ENCODE results near the gene MPZL2. TPM values are rescaled to one million over a fixed set of nuclear protein-coding genes. Genes with fewer than 3 reads are reported as not detected.

Gene MPZL2
- total RNA-seq, 1 donor, result 0.36 TPM

DNA sequence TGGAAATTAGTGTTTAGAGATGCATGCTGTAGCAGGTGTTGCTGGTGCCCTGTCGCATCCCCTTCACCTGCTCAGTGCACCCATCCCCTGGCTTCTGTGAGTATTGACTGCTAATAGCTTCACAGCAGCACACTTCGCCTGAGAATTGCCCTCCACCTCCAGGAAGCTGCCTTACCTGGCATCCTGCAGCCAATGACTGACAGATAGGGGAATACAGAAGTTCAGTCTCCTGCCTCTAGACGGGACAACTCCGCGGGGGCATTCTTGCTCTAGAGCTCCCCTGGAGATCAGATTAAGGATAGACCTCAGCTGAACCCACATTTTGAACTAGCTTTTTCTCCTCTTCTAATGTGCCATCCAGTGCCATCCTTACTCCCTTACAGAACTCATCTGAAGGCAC lies 31.1 kb upstream of the MPZL2 start:
- no peak overlapping the region for H3K4me3 ChIP-seq (ENCODE audit: low read depth, low read length)
- DNase-seq (ENCODE audit: low read depth), result no peak
- TF ChIP-seq, protein P1, sequence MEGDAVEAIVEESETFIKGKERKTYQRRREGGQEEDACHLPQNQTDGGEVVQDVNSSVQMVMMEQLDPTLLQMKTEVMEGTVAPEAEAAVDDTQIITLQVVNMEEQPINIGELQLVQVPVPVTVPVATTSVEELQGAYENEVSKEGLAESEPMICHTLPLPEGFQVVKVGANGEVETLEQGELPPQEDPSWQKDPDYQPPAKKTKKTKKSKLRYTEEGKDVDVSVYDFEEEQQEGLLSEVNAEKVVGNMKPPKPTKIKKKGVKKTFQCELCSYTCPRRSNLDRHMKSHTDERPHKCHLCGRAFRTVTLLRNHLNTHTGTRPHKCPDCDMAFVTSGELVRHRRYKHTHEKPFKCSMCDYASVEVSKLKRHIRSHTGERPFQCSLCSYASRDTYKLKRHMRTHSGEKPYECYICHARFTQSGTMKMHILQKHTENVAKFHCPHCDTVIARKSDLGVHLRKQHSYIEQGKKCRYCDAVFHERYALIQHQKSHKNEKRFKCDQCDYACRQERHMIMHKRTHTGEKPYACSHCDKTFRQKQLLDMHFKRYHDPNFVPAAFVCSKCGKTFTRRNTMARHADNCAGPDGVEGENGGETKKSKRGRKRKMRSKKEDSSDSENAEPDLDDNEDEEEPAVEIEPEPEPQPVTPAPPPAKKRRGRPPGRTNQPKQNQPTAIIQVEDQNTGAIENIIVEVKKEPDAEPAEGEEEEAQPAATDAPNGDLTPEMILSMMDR (IDR thresholded peaks at IDR 0.05; ENCODE audit: insufficient read depth, low read length), result no peak

DNA sequence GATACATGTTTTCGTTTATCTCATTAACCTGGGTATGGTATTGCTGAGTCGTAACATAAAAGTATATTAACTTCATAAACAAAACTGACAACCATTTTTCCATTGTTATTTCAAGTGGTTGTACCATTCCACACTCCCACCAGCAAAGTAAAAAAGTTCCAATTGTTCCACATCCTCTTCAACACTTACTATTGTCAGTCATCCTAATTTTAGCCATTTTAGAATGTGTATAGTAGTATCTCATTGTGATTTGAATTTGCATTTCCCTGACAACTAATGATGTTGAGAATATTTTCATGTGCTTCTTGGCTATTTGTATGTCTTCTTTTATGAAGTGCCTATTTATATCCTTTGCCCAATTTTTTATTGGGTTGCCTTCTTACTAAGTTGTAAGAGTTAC lies 30.0 kb upstream of the MPZL2 start:
- H3K4me3 ChIP-seq (ENCODE audit: low read depth, low read length), result no peak overlapping the region
- TF ChIP-seq, protein P1 (IDR thresholded peaks at IDR 0.05; ENCODE audit: insufficient read depth, low read length), result no peak
- no peak for DNase-seq (ENCODE audit: low read depth)

DNA sequence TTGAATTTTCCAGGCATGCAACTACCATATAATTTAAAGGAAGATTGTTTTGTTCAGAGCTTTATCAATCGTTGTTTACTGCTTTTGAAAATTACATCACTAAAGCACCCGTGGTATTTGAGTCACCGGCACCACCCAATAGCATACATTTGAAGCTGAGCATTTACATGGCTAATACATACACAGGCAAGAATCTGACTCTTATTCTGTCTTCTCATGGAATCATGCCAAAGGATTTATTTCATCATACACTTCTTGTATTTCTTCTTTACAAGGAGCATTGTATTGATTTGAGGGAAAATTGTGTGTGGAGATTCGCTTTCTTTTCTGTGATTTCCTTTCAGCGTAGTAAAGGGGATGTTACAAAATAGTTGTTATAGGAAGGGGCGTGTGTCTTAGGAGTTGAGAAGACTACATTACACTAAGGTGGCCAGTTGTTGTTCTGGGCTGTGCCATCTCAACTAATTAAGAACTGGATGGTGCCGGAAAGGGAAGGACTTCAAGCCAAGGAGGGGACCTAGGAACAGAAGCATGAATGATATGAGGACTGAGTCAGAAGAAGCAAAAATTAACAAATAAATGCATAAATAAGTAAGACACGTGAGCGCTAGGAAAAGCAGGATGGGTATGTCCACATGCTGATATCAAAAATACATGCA lies 27.5 kb upstream of the MPZL2 start:
- TF ChIP-seq, protein P1 (IDR thresholded peaks at IDR 0.05; ENCODE audit: insufficient read depth, low read length), result no peak
- peak; percentile 11 for DNase-seq (ENCODE audit: low read depth)
- no peak overlapping the region for H3K4me3 ChIP-seq (ENCODE audit: low read depth, low read length)

DNA sequence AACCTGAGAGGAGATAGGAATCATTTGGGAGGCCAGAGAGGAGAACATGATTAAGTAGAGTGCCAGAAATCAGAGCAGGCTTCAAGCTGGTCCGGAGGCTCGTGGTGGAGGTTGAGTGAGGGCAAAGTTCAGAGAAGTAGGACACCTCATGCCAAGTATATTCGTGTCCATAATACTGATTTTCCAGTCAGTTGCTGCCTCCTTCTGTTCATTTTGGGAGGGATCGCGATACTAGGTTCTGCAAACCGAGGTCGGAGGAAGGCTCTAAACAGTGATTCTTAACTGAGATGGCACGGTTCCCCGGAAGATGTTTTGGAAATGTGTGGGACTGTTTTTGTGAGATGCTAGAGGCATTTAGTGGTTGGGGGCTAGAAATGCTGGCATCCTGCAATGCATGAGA lies 26.8 kb upstream of the MPZL2 start:
- TF ChIP-seq, protein P1 (IDR thresholded peaks at IDR 0.05; ENCODE audit: insufficient read depth, low read length), result peak; percentile 22
- H3K4me3 ChIP-seq (ENCODE audit: low read depth, low read length), result no peak overlapping the region
- peak; percentile 9 for DNase-seq (ENCODE audit: low read depth)

DNA sequence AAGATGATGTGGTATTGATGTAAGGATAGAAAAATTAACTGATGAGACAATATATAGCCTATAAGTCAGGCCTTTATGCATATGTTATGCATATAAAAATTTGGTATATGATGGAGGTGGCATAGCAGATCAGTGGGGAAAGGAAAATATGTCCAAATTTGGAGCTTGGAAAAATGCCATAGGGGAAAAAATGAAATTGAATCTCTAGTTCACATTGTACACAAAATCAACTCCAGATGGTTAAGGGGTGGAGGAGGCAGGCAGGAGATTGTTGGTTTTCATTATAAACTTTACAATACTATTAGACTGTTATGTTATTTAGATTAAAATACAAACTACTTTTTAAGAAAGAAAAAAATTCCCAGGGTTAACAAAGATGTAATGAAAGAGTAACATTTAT lies 25.3 kb upstream of the MPZL2 start:
- H3K4me3 ChIP-seq (ENCODE audit: low read depth, low read length), result no peak overlapping the region
- DNase-seq (ENCODE audit: low read depth), result peak; percentile 3
- TF ChIP-seq, protein P1 (IDR thresholded peaks at IDR 0.05; ENCODE audit: insufficient read depth, low read length), result no peak

DNA sequence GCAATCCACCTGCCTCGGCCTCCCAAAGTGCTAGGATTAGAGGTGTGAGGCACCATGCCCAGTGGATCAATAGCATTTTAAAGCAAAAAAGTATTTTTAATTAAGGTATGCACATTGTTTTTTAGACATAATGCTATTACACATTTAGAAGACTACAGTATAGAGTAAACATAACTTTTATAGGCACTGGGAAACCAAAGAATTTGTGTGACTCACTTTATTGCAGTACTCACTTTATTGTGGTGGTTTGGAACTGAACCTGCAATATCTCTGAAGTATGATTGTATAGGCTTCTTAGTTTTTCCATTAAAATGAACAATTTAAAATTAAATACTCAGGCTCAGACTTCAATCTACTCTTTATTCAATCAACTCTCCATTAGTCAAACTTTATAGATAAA lies 22.9 kb upstream of the MPZL2 start:
- peak; percentile 2 for DNase-seq (ENCODE audit: low read depth)
- TF ChIP-seq, protein P1 (IDR thresholded peaks at IDR 0.05; ENCODE audit: insufficient read depth, low read length), result no peak
- no peak overlapping the region for H3K4me3 ChIP-seq (ENCODE audit: low read depth, low read length)

DNA sequence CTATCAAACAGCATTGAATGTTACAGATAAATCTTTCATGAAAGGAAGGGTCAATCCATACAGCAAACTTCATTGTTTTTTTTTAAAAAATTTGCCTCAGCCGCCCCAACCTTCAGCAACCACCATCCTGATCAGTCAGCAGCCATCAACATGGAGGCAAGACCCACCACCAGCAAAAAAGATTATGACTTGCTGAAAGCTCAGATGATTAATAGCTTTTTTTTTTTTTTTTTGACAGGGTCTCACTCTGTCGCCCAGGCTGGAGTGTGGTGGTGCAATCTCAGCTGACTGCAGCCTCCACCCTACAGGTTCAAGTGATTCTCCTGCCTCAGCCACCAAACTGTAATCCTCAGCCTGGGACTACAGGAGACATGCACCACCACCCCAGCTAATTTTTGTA lies 22.4 kb upstream of the MPZL2 start:
- DNase-seq (ENCODE audit: low read depth), result no peak
- TF ChIP-seq, protein P1 (IDR thresholded peaks at IDR 0.05; ENCODE audit: insufficient read depth, low read length), result no peak
- H3K4me3 ChIP-seq (ENCODE audit: low read depth, low read length), result no peak overlapping the region
